CD4-positive, alpha-beta T cell (primary cell): Measurements from ENCODE around the gene IFIT1. TPM values are rescaled to one million over a fixed set of nuclear protein-coding genes. Genes with fewer than 3 reads are reported as not detected.

Experiments
- ATAC-seq: fragments of 200-7000 bp; cut with Tn5 transposase; one replicate; pipeline ENCODE4 v1.10.0; 2022; ENCODE audit warnings: mild to moderate bottlenecking; ENCODE audit not compliant: poor library complexity
- CTCF ChIA-PET: fragments of 350-600 bp; sonication (Branson Sonifier 250); formaldehyde crosslinking; loops from one replicate; lab custom pipeline; 2021; ENCODE audit warnings: antibody characterized with exemption, inconsistent platforms; lab: Charles Lee
- POLR2A ChIA-PET: fragments of 350-600 bp; sonication (Branson Sonifier 250); formaldehyde crosslinking; loops from one replicate; lab custom pipeline; 2021; ENCODE audit warnings: antibody characterized with exemption, inconsistent platforms; lab: Charles Lee
- DNase-seq, 14 experiments: peaks; one replicate each; pipeline ENCODE4 v3.0.0-alpha.2; 2013 to 2020; ENCODE audit warnings: mixed read lengths in 2 of 14
- H3K27ac ChIP-seq, 2 donors: one replicate each; pipeline versions ENCODE4 v1.5.1 to v1.7.0; 2013; ENCODE audit warnings: low read length in 2 of 2, low read depth in 1 of 2, mild to moderate bottlenecking in 1 of 2
- H3K27me3 ChIP-seq, 2 experiments: 1 replicate in 1 of 2; 2 replicates in 1 of 2; pipeline versions ENCODE4 v1.6.1 to v1.7.0; 2013; ENCODE audit warnings: low read length in 2 of 2, control low read depth in 1 of 2, mild to moderate bottlenecking in 1 of 2, moderate library complexity in 1 of 2; ENCODE audit not compliant: insufficient read depth in 2 of 2, control insufficient read depth in 1 of 2
- H3K36me3 ChIP-seq: one replicate; pipeline ENCODE4 v1.6.1; 2013; ENCODE audit warnings: low read length, control low read depth; ENCODE audit not compliant: insufficient read depth
- H3K4me1 ChIP-seq: one replicate; pipeline ENCODE4 v1.6.1; 2013; ENCODE audit warnings: low read length, control low read depth; ENCODE audit not compliant: insufficient read depth
- H3K4me3 ChIP-seq: one replicate; pipeline ENCODE4 v1.5.1; 2013; ENCODE audit warnings: mild to moderate bottlenecking, low read length, moderate library complexity
- H3K9me3 ChIP-seq, 2 experiments: 1 replicate in 1 of 2; 2 replicates in 1 of 2; pipeline versions ENCODE4 v1.6.1 to v1.7.0; 2013; ENCODE audit warnings: low read length in 2 of 2, mild to moderate bottlenecking in 2 of 2, control low read depth in 1 of 2, moderate library complexity in 1 of 2; ENCODE audit not compliant: control insufficient read depth in 1 of 2, insufficient read depth in 1 of 2
- H3K27ac Mint-ChIP-seq: one replicate; pipeline ENCODE4 v1.8.0; 2020; ENCODE audit warnings: mixed read lengths
- H3K27me3 Mint-ChIP-seq: one replicate; pipeline ENCODE4 v1.8.0; 2021; ENCODE audit warnings: mixed read lengths
- H3K36me3 Mint-ChIP-seq: one replicate; pipeline ENCODE4 v1.8.0; 2021; ENCODE audit warnings: low read depth, mixed read lengths
- H3K4me1 Mint-ChIP-seq: one replicate; pipeline ENCODE4 v1.8.0; 2021; ENCODE audit warnings: low read depth, mixed read lengths
- H3K4me3 Mint-ChIP-seq: one replicate; pipeline ENCODE4 v1.8.0; 2020; ENCODE audit warnings: mild to moderate bottlenecking, mixed read lengths
- H3K9me3 Mint-ChIP-seq: one replicate; pipeline ENCODE4 v1.8.0; 2020; ENCODE audit warnings: mixed read lengths
- CTCF ChIP-seq: fragments of 200-600 bp; IDR thresholded peaks from one replicate; pipeline ENCODE4 v1.8.0; 2022; ENCODE audit warnings: antibody characterized with exemption, mild to moderate bottlenecking
- intact Hi-C, 2 experiments: fragments of 100-400 bp; cut with DNase I in 1 of 2; cut with micrococcal nuclease in 1 of 2; formaldehyde crosslinking; loops; one replicate each; pipeline versions ENCODE4 v1.15.1 to v1.9.0; 2023 to 2025; cut with DNase I, micrococcal nuclease
- total RNA-seq, 174 experiments: library from RNA in 2 of 174; stranded (reverse) in 2 of 174; gene quantifications; one replicate each; pipeline ENCODE4 v1.2.3 and lab custom pipeline; 2021 to 2026

The IFIT1 gene
- total RNA-seq, 2 experiments from 2014 or later = 5.1 to 6.2 TPM

GRCh38 chr10:89421018-89421476 is 28.6 kb downstream of the IFIT1 start:
- Histone ChIP-seq H3K36me3 (peaks cover 34% of the 10 kb centered on the region), H3K9me3 (no peaks in the 10 kb centered on the region), H3K27ac (no peak overlapping the region), H3K27me3 (no peaks in the 10 kb centered on the region), H3K4me1 (peaks cover 17% of the 10 kb centered on the region), H3K4me3 (no peak overlapping the region)
- DNase-seq (no peak), ATAC-seq (no peak)
- H3K4me1 Mint-ChIP-seq = peaks cover 52% of the 10 kb centered on the region
- peak overlapping the region; percentile 2 for H3K27ac Mint-ChIP-seq
- TF ChIP-seq CTCF = no peak
- no peak overlapping the region for H3K4me3 Mint-ChIP-seq
- ChIA-PET POLR2A (interaction anchor here (0.7 to 1.2 kb wide), 2 partner anchors 120 to 280 kb away, joined by 3 read pairs; partner anchors contain the start of genes IFIT2 and KIF20B), CTCF (no interaction called here)
- no peaks in the 10 kb centered on the region for H3K9me3 Mint-ChIP-seq
- intact Hi-C loops = loop anchor here in 1 of 2 experiments (5.0 to 10.0 kb wide), 2 partner anchors 226 to 1444 kb away; partner anchors contain the start of gene PANK1
- no peaks in the 10 kb centered on the region for H3K27me3 Mint-ChIP-seq
- peaks cover 42% of the 10 kb centered on the region for H3K36me3 Mint-ChIP-seq

- H3K27ac ChIP-seq = no peak overlapping the region
- DNase-seq (no peak), ATAC-seq (no peak)
- intact Hi-C loops = loop anchor here (5.0 to 10.0 kb wide), 5 partner anchors 222 to 1440 kb away; partner anchors contain the start of genes KIF20B (in 2 of the 2) and PANK1 (in 1 of the 2)
- no peaks in the 10 kb centered on the region for H3K9me3 Mint-ChIP-seq
- TF ChIP-seq CTCF = no peak
- H3K4me3 Mint-ChIP-seq = no peak overlapping the region
- H3K9me3 ChIP-seq = no peaks in the 10 kb centered on the region
- H3K4me1 Mint-ChIP-seq = peaks cover 19% of the 10 kb centered on the region
- H3K36me3 Mint-ChIP-seq = peaks cover 17% of the 10 kb centered on the region
- H3K4me1 ChIP-seq = no peaks in the 10 kb centered on the region
- peaks cover 0 to 6% of the 10 kb centered on the region in 2 experiments for H3K27me3 ChIP-seq
- ChIA-PET CTCF (no interaction called here), POLR2A (interaction anchor here (1.2 kb wide), 1 partner anchor 9 kb away, joined by 4 read pairs; no protein-coding TSS in a partner anchor)
- H3K27me3 Mint-ChIP-seq = no peaks in the 10 kb centered on the region
- peaks cover 16% of the 10 kb centered on the region for H3K36me3 ChIP-seq
- H3K4me3 ChIP-seq = no peak overlapping the region
- H3K27ac Mint-ChIP-seq = no peak overlapping the region
These were observed 32.6 kb downstream of the IFIT1 start for GRCh38 chr10:89425000-89425399.

DNA sequence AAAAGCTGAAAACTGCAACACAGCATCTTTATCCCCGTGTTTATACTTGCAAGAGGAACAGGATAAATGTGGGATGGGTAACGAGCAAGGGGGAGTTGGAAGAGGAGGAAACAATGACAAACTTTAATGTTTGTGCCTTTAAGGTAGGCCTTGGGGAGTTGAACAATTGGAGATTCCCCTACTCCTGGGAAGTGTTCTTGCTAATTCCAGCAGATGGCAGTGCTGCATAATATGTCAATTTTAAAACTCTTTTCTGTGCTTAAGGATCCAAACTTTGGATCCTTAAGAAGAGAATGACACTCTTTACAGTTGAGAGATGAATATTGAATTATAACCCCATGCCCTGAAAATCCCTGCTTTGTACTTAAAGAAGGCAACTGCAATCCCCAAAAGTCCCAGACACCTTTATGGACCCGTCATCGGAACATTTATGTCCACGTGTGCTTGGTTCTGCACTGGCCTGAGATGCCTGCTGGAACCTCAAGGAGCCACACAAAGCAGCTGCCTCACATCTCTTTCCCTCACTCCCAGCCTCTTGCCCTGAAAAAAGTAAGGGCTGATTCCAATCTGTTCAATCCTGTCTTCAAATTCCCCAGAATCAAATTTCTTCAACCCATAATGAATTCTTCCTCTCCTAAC is 33.9 kb downstream of the IFIT1 start:
- DNase-seq (peak in 4 of 14 experiments; percentile 15 to 62 (median 52)), ATAC-seq (peak; percentile 71)
- no peaks in the 10 kb centered on the region for H3K27me3 Mint-ChIP-seq
- H3K27me3 ChIP-seq = peaks cover 0 to 6% of the 10 kb centered on the region in 2 experiments
- intact Hi-C loops = loop anchor here (2.0 to 10.0 kb wide), 5 partner anchors 136 to 1438 kb away; partner anchors contain the start of gene KIF20B (in 2 of the 2)
- POLR2A ChIA-PET = no interaction called here
- peaks cover 5% of the 10 kb centered on the region for H3K36me3 Mint-ChIP-seq
- peaks cover 3% of the 10 kb centered on the region for H3K36me3 ChIP-seq
- CTCF ChIA-PET = interaction anchor here (1.4 kb wide), 1 partner anchor 11 kb away, joined by 3 read pairs; no protein-coding TSS in a partner anchor
- peak; percentile 72 for TF ChIP-seq CTCF
- H3K4me1 Mint-ChIP-seq = peaks cover 6% of the 10 kb centered on the region
- no peak overlapping the region for H3K27ac Mint-ChIP-seq
- no peaks in the 10 kb centered on the region for H3K9me3 ChIP-seq
- no peak overlapping the region for H3K4me3 ChIP-seq
- no peak overlapping the region for H3K4me3 Mint-ChIP-seq
- no peaks in the 10 kb centered on the region for H3K9me3 Mint-ChIP-seq
- H3K27ac ChIP-seq = no peak overlapping the region
- no peaks in the 10 kb centered on the region for H3K4me1 ChIP-seq
